ENCODE measurements around the gene CREBBP. TPM values are rescaled to one million over a fixed set of nuclear protein-coding genes. Genes with fewer than 3 reads are reported as not detected.

CREBBP gene
- total and polyA plus RNA-seq, 2 donors, result 11.6 to 20.7 TPM

- Histone ChIP-seq H3K36me3 (ENCODE audit: control insufficient read depth in 2 of 2, insufficient read depth in 2 of 2, low read length in 1 of 2) (peaks cover 0 to 9% of the 10 kb centered on the region in 2 donors), H3K4me1 (ENCODE audit: control insufficient read depth in 2 of 2, insufficient read depth in 2 of 2, low read length in 2 of 2) (peaks cover 11 to 37% of the 10 kb centered on the region in 2 donors), H3K4me3 (ENCODE audit: low read length in 2 of 2) (no peak overlapping the region), H3K27ac (ENCODE audit: low read depth in 1 of 2, low read length in 1 of 2) (no peak overlapping the region), H3K9me3 (ENCODE audit: control insufficient read depth in 2 of 2, insufficient read depth in 1 of 2, low read length in 1 of 2) (no peaks in the 10 kb centered on the region), H3K27me3 (ENCODE audit: control insufficient read depth in 2 of 2, insufficient read depth in 1 of 2, low read length in 1 of 2) (peaks cover 0 to 4% of the 10 kb centered on the region in 2 donors)
- DNase-seq (ENCODE audit: low read depth in 6 of 9, low spot score in 9 of 9), result no peak
- WGBS, result 95% methylated on average over 15 of the region's 15 CpGs
These were observed 5.5 kb downstream of the CREBBP start for GRCh38 chr16:3874794-3875692.

- WGBS, result 96% methylated on average over 8 of the region's 8 CpGs
- Histone ChIP-seq H3K27me3 (ENCODE audit: control insufficient read depth in 2 of 2, insufficient read depth in 1 of 2, low read length in 1 of 2) (peaks cover 0 to 1% of the 10 kb centered on the region in 2 donors), H3K4me3 (ENCODE audit: low read length in 2 of 2) (no peak overlapping the region), H3K9me3 (ENCODE audit: control insufficient read depth in 2 of 2, insufficient read depth in 1 of 2, low read length in 1 of 2) (no peaks in the 10 kb centered on the region), H3K4me1 (ENCODE audit: control insufficient read depth in 2 of 2, insufficient read depth in 2 of 2, low read length in 2 of 2) (peaks cover 11 to 42% of the 10 kb centered on the region in 2 donors), H3K27ac (ENCODE audit: low read depth in 1 of 2, low read length in 1 of 2) (no peak overlapping the region), H3K36me3 (ENCODE audit: control insufficient read depth in 2 of 2, insufficient read depth in 2 of 2, low read length in 1 of 2) (peaks cover 0 to 9% of the 10 kb centered on the region in 2 donors)
- no peak for DNase-seq (ENCODE audit: low read depth in 6 of 9, low spot score in 9 of 9)
These were observed 6.3 kb downstream of the CREBBP start for GRCh38 chr16:3874242-3874641.

- WGBS, result 96% methylated on average over 13 of the region's 13 CpGs
- no peak overlapping the region for H3K27ac ChIP-seq (ENCODE audit: low read depth in 1 of 2, low read length in 1 of 2)
- H3K4me1 ChIP-seq (ENCODE audit: control insufficient read depth in 2 of 2, insufficient read depth in 2 of 2, low read length in 2 of 2), result peaks cover 11 to 45% of the 10 kb centered on the region in 2 donors
- no peak for DNase-seq (ENCODE audit: low read depth in 6 of 9, low spot score in 9 of 9)
- H3K9me3 ChIP-seq (ENCODE audit: control insufficient read depth in 2 of 2, insufficient read depth in 1 of 2, low read length in 1 of 2), result no peaks in the 10 kb centered on the region
- peaks cover 0 to 9% of the 10 kb centered on the region in 2 donors for H3K36me3 ChIP-seq (ENCODE audit: control insufficient read depth in 2 of 2, insufficient read depth in 2 of 2, low read length in 1 of 2)
- H3K4me3 ChIP-seq (ENCODE audit: low read length in 2 of 2), result no peak overlapping the region
- H3K27me3 ChIP-seq (ENCODE audit: control insufficient read depth in 2 of 2, insufficient read depth in 1 of 2, low read length in 1 of 2), result no peaks in the 10 kb centered on the region
These were observed 6.9 kb downstream of the CREBBP start for GRCh38 chr16:3873482-3874173.

GRCh38 chr16:3872216-3872895 lies 8.2 kb downstream of the CREBBP start:
- no peak for DNase-seq (ENCODE audit: low read depth in 6 of 9, low spot score in 9 of 9)
- Histone ChIP-seq H3K9me3 (ENCODE audit: control insufficient read depth in 2 of 2, insufficient read depth in 1 of 2, low read length in 1 of 2) (no peaks in the 10 kb centered on the region), H3K4me3 (ENCODE audit: low read length in 2 of 2) (no peak overlapping the region), H3K27me3 (ENCODE audit: control insufficient read depth in 2 of 2, insufficient read depth in 1 of 2, low read length in 1 of 2) (no peaks in the 10 kb centered on the region), H3K4me1 (ENCODE audit: control insufficient read depth in 2 of 2, insufficient read depth in 2 of 2, low read length in 2 of 2) (peaks cover 9 to 38% of the 10 kb centered on the region in 2 donors), H3K27ac (ENCODE audit: low read depth in 1 of 2, low read length in 1 of 2) (no peak overlapping the region), H3K36me3 (ENCODE audit: control insufficient read depth in 2 of 2, insufficient read depth in 2 of 2, low read length in 1 of 2) (peaks cover 0 to 9% of the 10 kb centered on the region in 2 donors)
- WGBS, result 97% methylated on average over 12 of the region's 12 CpGs

GRCh38 chr16:3868967-3869366 lies 11.5 kb downstream of the CREBBP start:
- peaks cover 2 to 18% of the 10 kb centered on the region in 2 donors for H3K4me1 ChIP-seq (ENCODE audit: control insufficient read depth in 2 of 2, insufficient read depth in 2 of 2, low read length in 2 of 2)
- no peaks in the 10 kb centered on the region for H3K36me3 ChIP-seq (ENCODE audit: control insufficient read depth in 2 of 2, insufficient read depth in 2 of 2, low read length in 1 of 2)
- H3K27me3 ChIP-seq (ENCODE audit: control insufficient read depth in 2 of 2, insufficient read depth in 1 of 2, low read length in 1 of 2), result no peaks in the 10 kb centered on the region
- no peak overlapping the region for H3K4me3 ChIP-seq (ENCODE audit: low read length in 2 of 2)
- no peak overlapping the region for H3K27ac ChIP-seq (ENCODE audit: low read depth in 1 of 2, low read length in 1 of 2)
- WGBS, result 97% methylated on average over 3 of the region's 3 CpGs
- H3K9me3 ChIP-seq (ENCODE audit: control insufficient read depth in 2 of 2, insufficient read depth in 1 of 2, low read length in 1 of 2), result no peaks in the 10 kb centered on the region
- no peak for DNase-seq (ENCODE audit: low read depth in 6 of 9, low spot score in 9 of 9)

- no peak overlapping the region for H3K4me3 ChIP-seq (ENCODE audit: low read length in 2 of 2)
- 89% methylated on average over 8 of the region's 8 CpGs for WGBS
- DNase-seq (ENCODE audit: low read depth in 6 of 9, low spot score in 9 of 9), result no peak
- H3K9me3 ChIP-seq (ENCODE audit: control insufficient read depth in 2 of 2, insufficient read depth in 1 of 2, low read length in 1 of 2), result no peaks in the 10 kb centered on the region
- no peak overlapping the region for H3K27ac ChIP-seq (ENCODE audit: low read depth in 1 of 2, low read length in 1 of 2)
- no peaks in the 10 kb centered on the region for H3K36me3 ChIP-seq (ENCODE audit: control insufficient read depth in 2 of 2, insufficient read depth in 2 of 2, low read length in 1 of 2)
- peaks cover 0 to 21% of the 10 kb centered on the region in 2 donors for H3K4me1 ChIP-seq (ENCODE audit: control insufficient read depth in 2 of 2, insufficient read depth in 2 of 2, low read length in 2 of 2)
- no peaks in the 10 kb centered on the region for H3K27me3 ChIP-seq (ENCODE audit: control insufficient read depth in 2 of 2, insufficient read depth in 1 of 2, low read length in 1 of 2)
These were observed 12.0 kb downstream of the CREBBP start for GRCh38 chr16:3868556-3868955.

GRCh38 chr16:3866703-3867431 lies 13.6 kb downstream of the CREBBP start:
- Histone ChIP-seq H3K36me3 (ENCODE audit: control insufficient read depth in 2 of 2, insufficient read depth in 2 of 2, low read length in 1 of 2) (peaks cover 3 to 5% of the 10 kb centered on the region in 2 donors), H3K4me3 (ENCODE audit: low read length in 2 of 2) (no peak overlapping the region), H3K27me3 (ENCODE audit: control insufficient read depth in 2 of 2, insufficient read depth in 1 of 2, low read length in 1 of 2) (no peaks in the 10 kb centered on the region), H3K4me1 (ENCODE audit: control insufficient read depth in 2 of 2, insufficient read depth in 2 of 2, low read length in 2 of 2) (peaks cover 0 to 22% of the 10 kb centered on the region in 2 donors), H3K27ac (ENCODE audit: low read depth in 1 of 2, low read length in 1 of 2) (no peak overlapping the region), H3K9me3 (ENCODE audit: control insufficient read depth in 2 of 2, insufficient read depth in 1 of 2, low read length in 1 of 2) (no peaks in the 10 kb centered on the region)
- WGBS, result 99% methylated on average over 4 of the region's 4 CpGs
- no peak for DNase-seq (ENCODE audit: low read depth in 6 of 9, low spot score in 9 of 9)

- 71% methylated on average over 3 of the region's 3 CpGs for WGBS
- Histone ChIP-seq H3K4me1 (ENCODE audit: control insufficient read depth in 2 of 2, insufficient read depth in 2 of 2, low read length in 2 of 2) (peaks cover 0 to 25% of the 10 kb centered on the region in 2 donors), H3K27ac (ENCODE audit: low read depth in 1 of 2, low read length in 1 of 2) (no peak overlapping the region), H3K36me3 (ENCODE audit: control insufficient read depth in 2 of 2, insufficient read depth in 2 of 2, low read length in 1 of 2) (peaks cover 3 to 5% of the 10 kb centered on the region in 2 donors), H3K4me3 (ENCODE audit: low read length in 2 of 2) (no peak overlapping the region), H3K27me3 (ENCODE audit: control insufficient read depth in 2 of 2, insufficient read depth in 1 of 2, low read length in 1 of 2) (no peaks in the 10 kb centered on the region), H3K9me3 (ENCODE audit: control insufficient read depth in 2 of 2, insufficient read depth in 1 of 2, low read length in 1 of 2) (no peaks in the 10 kb centered on the region)
- no peak for DNase-seq (ENCODE audit: low read depth in 6 of 9, low spot score in 9 of 9)
These were observed 15.3 kb downstream of the CREBBP start for GRCh38 chr16:3865241-3865640.
